ENCODE data around the gene SAMD4A. TPM values are rescaled to one million over a fixed set of nuclear protein-coding genes. Genes with fewer than 3 reads are reported as not detected.

Gene SAMD4A
- total RNA-seq, 4 donors from 2014 or later, result 39.8 to 53.3 (median 48.0) TPM

- 93 to 97% methylated on average over 2 of the region's 2 CpGs for WGBS, 2 donors
- no peaks in the 10 kb centered on the region for H3K9me3 ChIP-seq
- peaks cover 0 to 1% (median 0%) of the 10 kb centered on the region in 3 donors for H3K36me3 ChIP-seq
- H3K4me1 ChIP-seq, result peaks cover 0 to 21% (median 18%) of the 10 kb centered on the region in 4 donors
- H3K27me3 ChIP-seq, result no peaks in the 10 kb centered on the region
- DNase-seq (ENCODE audit: low spot score in 2 of 2), result no peak
- no peak overlapping the region for H3K27ac ChIP-seq
- TF ChIP-seq POLR2A (IDR thresholded peaks at IDR 0.05), result no peak
- TF ChIP-seq, protein P1, sequence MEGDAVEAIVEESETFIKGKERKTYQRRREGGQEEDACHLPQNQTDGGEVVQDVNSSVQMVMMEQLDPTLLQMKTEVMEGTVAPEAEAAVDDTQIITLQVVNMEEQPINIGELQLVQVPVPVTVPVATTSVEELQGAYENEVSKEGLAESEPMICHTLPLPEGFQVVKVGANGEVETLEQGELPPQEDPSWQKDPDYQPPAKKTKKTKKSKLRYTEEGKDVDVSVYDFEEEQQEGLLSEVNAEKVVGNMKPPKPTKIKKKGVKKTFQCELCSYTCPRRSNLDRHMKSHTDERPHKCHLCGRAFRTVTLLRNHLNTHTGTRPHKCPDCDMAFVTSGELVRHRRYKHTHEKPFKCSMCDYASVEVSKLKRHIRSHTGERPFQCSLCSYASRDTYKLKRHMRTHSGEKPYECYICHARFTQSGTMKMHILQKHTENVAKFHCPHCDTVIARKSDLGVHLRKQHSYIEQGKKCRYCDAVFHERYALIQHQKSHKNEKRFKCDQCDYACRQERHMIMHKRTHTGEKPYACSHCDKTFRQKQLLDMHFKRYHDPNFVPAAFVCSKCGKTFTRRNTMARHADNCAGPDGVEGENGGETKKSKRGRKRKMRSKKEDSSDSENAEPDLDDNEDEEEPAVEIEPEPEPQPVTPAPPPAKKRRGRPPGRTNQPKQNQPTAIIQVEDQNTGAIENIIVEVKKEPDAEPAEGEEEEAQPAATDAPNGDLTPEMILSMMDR (IDR thresholded peaks at IDR 0.05), result no peak
- TF ChIP-seq EP300 (IDR thresholded peaks at IDR 0.05), result no peak
- H3K4me3 ChIP-seq, result no peak overlapping the region
Observed at GRCh38 chr14:54708161-54708560, 141.2 kb downstream of the SAMD4A start.

GRCh38 chr14:54708982-54709381, 142.1 kb downstream of the SAMD4A start:
- Histone ChIP-seq H3K4me3 (no peak overlapping the region), H3K27me3 (no peaks in the 10 kb centered on the region), H3K27ac (no peak overlapping the region), H3K9me3 (no peaks in the 10 kb centered on the region), H3K36me3 (no peaks in the 10 kb centered on the region), H3K4me1 (peaks cover 0 to 29% (median 22%) of the 10 kb centered on the region in 4 donors)
- DNase-seq (ENCODE audit: low spot score in 2 of 2), result no peak
- no peak for TF ChIP-seq EP300 (IDR thresholded peaks at IDR 0.05)
- TF ChIP-seq, protein P1 (IDR thresholded peaks at IDR 0.05), result no peak
- TF ChIP-seq POLR2A (IDR thresholded peaks at IDR 0.05), result no peak
- WGBS, 2 donors, result 89 to 90% methylated on average over 5 of the region's 5 CpGs

DNA sequence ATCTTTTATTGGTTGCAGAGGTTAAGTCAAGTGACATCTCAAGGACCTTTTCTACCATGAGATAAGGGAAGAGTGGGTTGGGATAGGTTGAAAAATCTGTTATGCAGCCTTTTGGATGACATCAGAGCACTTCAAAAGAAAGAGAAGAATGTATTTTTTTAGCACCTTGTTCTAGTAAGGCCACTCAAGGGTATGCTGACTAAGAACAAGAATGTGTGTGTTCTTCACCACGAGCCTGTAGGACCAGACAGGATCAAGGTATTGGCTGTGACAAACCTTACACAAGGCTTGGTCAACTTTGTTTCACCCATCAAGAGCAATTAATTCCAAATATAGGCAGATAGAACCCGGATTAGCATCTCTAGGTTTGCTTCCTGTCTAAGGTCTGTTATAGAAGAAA, 142.5 kb downstream of the SAMD4A start:
- Histone ChIP-seq H3K9me3 (no peaks in the 10 kb centered on the region), H3K27me3 (no peaks in the 10 kb centered on the region), H3K4me3 (no peak overlapping the region), H3K36me3 (no peaks in the 10 kb centered on the region), H3K4me1 (peaks cover 0 to 34% (median 22%) of the 10 kb centered on the region in 4 donors), H3K27ac (no peak overlapping the region)
- no peak for TF ChIP-seq POLR2A (IDR thresholded peaks at IDR 0.05)
- no peak for TF ChIP-seq EP300 (IDR thresholded peaks at IDR 0.05)
- TF ChIP-seq, protein P1 (IDR thresholded peaks at IDR 0.05), result no peak
- 87% methylated on average over 2 of the region's 2 CpGs for WGBS, 2 donors
- no peak for DNase-seq (ENCODE audit: low spot score in 2 of 2)

- H3K4me1 ChIP-seq, result peaks cover 0 to 36% (median 22%) of the 10 kb centered on the region in 4 donors
- H3K27ac ChIP-seq, result no peak overlapping the region
- H3K36me3 ChIP-seq, result no peaks in the 10 kb centered on the region
- no peak for DNase-seq (ENCODE audit: low spot score in 2 of 2)
- no peaks in the 10 kb centered on the region for H3K27me3 ChIP-seq
- TF ChIP-seq POLR2A (IDR thresholded peaks at IDR 0.05) (no peak), EP300 (IDR thresholded peaks at IDR 0.05) (no peak)
- TF ChIP-seq, protein P1 (IDR thresholded peaks at IDR 0.05), result no peak
- H3K9me3 ChIP-seq, result no peaks in the 10 kb centered on the region
- H3K4me3 ChIP-seq, result no peak overlapping the region
Observed at GRCh38 chr14:54709867-54710266, 142.9 kb downstream of the SAMD4A start.

DNA sequence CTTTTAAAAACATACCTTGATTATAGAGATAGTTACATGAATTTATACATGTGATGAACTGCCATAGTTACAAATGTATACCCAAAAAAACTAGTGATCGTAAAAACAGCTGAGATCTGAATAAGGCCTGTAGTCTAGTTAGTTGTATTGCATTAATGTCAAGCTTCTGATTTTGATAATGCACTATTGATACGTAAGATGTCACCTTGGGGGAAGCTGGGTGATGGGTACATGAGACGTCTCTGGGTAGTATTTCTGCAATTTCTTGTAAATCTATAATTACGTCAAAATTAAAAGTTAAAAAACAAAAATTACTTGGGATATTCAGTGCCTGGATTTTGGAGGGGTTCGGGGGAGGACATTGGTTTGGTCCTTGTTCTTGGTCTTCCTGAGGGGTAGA, 144.4 kb downstream of the SAMD4A start:
- Histone ChIP-seq H3K4me1 (peaks cover 0 to 50% (median 22%) of the 10 kb centered on the region in 4 donors), H3K4me3 (no peak overlapping the region), H3K9me3 (no peaks in the 10 kb centered on the region), H3K36me3 (no peaks in the 10 kb centered on the region), H3K27me3 (no peaks in the 10 kb centered on the region), H3K27ac (peak overlapping the region in 3 of 4 donors; percentile 34 to 88 (median 80))
- no peak for DNase-seq (ENCODE audit: low spot score in 2 of 2)
- 96 to 97% methylated on average over 5 of the region's 5 CpGs for WGBS, 2 donors
- TF ChIP-seq EP300 (IDR thresholded peaks at IDR 0.05) (no peak), POLR2A (IDR thresholded peaks at IDR 0.05) (no peak)
- TF ChIP-seq, protein P1 (IDR thresholded peaks at IDR 0.05), result no peak

All from tibial nerve (tissue), 4 donors.